GM19023 (cell line): ENCODE measurements around the gene SACS.

Experiments
- ATAC-seq: cut with Tn5 transposase; IDR thresholded peaks from one replicate; pipeline ENCODE4 v1.9.1; 2021; ENCODE audit warnings: mild to moderate bottlenecking, moderate library complexity; ENCODE audit not compliant: unreplicated experiment

SACS gene, protein sequence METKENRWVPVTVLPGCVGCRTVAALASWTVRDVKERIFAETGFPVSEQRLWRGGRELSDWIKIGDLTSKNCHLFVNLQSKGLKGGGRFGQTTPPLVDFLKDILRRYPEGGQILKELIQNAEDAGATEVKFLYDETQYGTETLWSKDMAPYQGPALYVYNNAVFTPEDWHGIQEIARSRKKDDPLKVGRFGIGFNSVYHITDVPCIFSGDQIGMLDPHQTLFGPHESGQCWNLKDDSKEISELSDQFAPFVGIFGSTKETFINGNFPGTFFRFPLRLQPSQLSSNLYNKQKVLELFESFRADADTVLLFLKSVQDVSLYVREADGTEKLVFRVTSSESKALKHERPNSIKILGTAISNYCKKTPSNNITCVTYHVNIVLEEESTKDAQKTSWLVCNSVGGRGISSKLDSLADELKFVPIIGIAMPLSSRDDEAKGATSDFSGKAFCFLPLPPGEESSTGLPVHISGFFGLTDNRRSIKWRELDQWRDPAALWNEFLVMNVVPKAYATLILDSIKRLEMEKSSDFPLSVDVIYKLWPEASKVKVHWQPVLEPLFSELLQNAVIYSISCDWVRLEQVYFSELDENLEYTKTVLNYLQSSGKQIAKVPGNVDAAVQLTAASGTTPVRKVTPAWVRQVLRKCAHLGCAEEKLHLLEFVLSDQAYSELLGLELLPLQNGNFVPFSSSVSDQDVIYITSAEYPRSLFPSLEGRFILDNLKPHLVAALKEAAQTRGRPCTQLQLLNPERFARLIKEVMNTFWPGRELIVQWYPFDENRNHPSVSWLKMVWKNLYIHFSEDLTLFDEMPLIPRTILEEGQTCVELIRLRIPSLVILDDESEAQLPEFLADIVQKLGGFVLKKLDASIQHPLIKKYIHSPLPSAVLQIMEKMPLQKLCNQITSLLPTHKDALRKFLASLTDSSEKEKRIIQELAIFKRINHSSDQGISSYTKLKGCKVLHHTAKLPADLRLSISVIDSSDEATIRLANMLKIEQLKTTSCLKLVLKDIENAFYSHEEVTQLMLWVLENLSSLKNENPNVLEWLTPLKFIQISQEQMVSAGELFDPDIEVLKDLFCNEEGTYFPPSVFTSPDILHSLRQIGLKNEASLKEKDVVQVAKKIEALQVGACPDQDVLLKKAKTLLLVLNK (N-terminal part only)

DNA sequence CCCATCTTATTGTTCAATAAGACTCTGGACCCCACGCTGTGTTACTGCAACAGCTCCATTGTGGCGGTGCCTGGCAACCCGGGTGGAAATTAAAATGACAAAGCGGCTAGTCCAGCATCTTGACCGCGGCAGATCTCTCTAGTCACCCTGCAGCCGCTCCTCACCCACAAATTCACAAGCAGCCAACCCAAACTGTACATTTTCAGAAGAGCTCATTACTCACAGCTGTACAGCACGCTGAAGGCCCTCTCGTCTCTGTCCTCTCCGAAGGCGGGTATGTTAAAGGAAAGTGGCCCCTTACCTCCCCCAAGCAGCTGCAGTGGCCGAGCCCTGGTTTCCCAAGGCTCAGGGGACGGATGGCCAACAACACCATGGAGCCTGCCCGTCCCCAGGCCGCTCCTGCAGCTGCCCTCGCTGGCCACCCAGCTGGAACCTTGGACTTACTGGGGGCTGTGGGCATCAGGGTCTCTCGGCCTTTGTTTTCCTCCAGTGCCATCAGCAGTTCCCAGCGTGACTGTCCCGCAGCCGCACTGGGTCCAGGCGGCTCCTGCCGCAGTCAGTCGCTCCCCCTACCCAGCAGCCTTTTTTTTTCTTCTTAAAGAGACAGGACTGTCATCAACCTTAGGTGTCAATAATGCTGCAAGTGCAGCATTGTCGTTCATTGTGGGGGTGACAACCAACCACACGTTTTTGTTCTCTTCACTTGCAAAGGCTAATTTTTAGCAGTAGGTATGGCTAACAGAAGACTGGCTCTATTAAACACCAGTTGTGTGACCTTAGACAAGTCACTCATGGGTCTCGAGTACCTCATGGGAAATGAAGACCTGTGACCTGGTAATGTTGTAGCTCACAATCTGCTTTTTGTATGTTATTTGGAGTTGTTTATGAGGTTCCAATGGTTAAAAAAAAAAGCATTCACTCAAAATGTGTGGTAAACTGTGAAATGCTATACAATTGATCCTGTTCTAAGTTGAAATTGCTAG is at the start of gene SACS:
TSS of gene SACS (minus strand) at position 532 of the 983 bp plus-strand sequence. CDS start 22,463 bp downstream, outside the sequence.
- ATAC-seq: no peak

DNA sequence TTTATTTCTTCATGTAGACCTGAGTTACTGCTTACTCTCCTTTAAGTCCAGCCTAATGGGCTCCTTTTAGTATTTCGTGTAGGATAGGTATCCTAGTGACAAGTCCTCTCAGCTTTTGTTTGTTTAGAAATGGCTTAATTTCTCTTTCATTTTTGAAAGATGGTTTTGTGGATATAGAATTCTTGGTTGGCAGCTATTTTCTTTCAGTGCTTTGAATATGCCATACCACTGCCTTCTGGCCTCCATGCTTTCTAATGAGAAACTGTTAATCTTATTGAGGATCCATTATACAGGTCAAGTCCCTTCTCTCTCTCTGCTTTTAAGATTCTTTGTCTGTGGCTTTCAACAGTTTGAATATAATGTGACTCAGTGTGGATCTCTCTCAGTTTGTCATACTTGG is 46.8 kb upstream of the SACS start:
- ATAC-seq: no peak

DNA sequence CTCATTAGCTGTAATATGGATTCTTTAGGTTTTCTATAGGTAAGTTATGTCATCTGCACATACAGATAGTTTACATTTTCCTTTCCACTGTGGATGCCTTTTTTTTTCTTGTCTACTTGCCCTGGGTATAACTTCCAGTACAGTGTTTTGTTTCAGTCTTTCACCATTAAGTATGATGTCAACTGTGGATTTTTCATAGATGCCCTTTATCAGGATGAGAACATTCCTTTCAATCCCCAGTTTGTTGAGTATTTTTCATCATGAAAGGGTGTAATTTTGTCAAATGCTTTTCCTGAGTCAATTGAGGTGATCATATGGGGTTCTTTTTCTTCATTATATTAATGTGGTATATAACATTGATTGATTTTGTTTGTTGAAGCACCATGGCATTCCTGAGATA is 43.6 kb upstream of the SACS start:
- ATAC-seq: no peak

DNA sequence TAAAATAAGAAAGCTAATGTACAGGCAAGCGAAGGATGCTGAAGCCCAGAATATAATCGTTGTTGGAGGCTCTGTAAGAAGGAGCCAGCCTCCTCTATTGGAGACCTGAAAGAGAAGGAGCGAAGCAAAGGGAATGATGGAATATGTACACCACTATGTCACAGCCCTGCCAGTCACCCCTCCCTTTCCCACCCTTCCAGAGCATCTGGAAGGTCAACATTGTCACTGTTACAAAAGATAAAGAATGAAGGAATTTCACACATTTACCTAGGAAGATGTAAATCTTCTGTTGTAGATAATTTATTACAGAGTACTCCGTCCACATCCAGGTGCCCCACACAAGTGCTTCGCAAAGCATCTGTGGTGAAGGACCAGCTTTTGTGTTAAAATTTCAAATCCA is 39.7 kb upstream of the SACS start:
- ATAC-seq: no peak

DNA sequence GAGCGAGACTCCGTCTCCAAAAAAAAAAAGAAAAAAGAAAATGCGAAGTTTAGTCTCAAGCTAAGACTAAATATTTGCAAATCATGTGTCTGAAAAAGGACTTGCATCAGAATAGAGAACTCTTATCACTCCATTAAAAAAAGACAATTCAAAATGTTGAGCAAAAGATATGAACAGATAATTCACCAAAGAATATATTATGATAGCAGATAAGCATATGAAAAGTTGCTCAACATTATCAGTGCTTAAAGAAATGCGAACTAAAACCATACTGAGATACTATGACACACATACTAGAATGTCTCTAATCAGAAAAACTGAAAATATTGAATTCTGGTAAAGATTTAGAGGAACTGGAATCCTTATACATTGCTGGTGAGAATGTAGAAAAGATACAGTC is 38.7 kb upstream of the SACS start:
- no peak for ATAC-seq

DNA sequence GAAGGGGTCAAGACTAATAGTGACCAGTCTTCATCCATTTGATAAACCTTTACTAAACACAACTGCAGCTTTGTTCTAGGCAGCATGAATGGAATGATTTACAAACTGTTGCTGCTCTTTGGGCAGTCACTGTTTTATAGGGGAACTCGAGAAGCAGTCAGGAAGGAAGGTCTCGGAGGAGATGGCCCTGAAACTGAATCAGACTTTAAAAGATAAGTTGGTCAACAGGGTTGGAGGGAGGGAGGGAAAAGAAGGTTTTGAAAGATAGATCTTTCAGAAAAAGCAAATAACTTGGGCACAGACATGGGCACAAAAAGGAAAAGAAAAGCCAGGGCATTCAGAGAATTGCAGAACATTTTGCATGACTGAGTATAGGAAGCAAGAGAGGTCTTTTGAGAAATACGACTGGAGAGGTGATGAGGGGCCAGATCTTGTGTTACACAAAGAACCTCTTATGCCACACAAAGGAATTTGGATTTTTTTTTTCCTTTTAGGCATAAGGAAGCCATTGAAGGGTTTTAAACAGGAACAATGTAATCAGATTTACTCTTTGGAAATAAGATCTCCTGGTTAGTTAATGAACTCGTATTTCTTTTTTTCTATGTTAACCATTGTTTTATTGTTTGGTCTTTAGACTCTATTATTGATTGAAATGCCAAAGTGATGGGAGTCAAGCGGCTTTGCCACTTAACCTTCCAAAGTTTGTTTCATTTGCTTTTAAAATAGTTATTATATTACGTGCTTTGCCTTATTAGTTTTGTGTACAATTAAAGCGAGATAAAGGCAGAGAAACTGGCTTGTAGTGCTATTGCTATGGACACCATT is 37.5 kb upstream of the SACS start:
- no peak for ATAC-seq

DNA sequence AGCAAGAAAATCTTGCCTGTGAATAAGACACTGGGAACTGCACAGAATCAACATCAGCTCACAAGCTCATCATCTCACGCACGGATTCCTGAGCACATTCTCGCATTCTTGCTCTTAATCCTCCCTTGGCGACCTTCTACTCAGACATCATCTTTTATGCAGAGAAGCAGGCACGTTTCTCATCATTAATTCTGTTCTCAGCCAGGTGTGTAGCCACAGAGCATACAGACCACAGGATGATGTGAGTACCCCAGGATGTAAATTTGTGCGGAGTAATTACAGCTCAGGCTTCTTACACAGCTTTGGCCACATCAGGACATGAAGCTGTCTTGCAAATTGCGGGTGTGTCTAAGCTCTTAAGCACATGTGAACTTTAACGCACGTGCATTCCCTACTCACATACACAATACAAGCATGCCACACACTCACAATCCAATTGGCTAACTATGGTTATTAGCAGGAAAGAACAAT is 36.5 kb upstream of the SACS start:
- no peak for ATAC-seq

DNA sequence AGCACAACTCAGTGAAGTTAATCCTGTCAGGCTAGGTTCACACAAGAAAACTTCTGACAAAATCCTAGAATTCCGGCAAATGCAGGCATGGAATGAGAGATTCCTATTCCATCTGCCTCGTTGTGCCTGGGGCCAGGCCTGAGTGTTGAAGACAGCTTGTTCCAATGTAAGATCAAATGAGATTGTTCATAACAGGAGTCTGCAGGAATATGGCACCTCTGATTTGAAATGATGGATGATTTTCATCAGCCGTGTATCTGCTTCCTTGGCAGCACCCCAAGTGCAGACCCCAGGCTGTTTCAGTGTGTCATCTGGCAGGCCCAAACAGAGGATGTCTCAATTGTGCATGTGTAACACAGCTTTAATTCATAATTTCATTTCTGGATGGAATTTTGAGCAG is 35.3 kb upstream of the SACS start:
- ATAC-seq: no peak

DNA sequence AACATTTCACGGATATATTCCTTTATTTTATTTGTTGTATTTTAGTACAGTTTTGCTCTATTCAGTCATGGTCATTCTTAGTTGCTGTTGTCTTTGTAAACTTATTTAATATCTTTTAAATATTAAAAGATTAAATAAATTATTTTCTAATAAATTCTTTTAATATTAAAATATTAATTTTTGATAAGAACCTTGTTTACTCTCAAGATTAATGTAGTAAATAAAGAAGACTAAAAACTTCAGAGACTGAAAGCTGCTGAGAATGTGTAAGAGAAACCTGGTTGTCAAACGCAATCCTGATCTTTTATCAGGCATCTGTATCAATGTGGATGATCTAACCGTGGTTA is 34.4 kb upstream of the SACS start:
- ATAC-seq: no peak

DNA sequence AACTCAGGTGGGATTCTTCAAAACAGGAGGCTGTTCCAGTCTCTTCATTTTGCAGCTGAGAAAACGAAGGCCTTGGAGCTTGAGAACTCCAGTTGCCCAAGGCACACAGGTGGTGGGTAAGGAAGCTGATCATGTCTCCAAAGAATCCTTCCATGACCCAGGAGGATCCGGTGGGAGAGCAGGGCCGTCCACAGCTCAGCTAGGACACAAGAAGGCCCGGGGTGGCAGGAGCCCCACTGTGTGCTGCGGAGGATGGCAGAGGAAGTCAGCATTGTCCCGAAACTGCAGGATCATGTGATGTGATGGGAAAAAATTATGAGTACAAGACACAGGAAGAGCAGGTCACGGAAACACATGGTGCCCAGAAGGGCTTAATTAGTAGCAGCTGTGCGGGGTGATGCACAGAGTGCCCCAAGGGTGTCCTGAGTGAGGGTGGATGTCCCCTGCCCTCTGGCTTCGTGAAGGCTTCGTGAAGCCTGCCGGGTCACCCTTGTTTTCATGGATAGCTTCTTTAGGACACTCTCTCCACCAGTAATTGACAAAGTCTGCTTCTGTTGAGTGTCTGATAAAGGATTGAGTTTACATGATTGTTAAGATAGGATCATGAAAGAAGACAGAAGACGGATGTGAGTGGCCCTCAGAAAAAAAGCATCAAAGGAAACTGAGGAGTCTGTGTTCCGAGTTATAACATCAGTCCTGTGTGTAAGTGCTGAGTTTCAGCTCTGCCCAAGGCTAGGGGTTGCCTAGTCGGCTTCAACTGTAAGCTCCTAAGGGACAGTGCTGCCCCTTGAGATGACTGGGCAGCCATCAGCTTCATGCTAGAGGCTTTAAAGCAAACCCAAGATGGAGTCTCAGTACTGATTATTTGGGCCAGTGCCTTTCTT is 33.8 kb upstream of the SACS start:
- no peak for ATAC-seq

DNA sequence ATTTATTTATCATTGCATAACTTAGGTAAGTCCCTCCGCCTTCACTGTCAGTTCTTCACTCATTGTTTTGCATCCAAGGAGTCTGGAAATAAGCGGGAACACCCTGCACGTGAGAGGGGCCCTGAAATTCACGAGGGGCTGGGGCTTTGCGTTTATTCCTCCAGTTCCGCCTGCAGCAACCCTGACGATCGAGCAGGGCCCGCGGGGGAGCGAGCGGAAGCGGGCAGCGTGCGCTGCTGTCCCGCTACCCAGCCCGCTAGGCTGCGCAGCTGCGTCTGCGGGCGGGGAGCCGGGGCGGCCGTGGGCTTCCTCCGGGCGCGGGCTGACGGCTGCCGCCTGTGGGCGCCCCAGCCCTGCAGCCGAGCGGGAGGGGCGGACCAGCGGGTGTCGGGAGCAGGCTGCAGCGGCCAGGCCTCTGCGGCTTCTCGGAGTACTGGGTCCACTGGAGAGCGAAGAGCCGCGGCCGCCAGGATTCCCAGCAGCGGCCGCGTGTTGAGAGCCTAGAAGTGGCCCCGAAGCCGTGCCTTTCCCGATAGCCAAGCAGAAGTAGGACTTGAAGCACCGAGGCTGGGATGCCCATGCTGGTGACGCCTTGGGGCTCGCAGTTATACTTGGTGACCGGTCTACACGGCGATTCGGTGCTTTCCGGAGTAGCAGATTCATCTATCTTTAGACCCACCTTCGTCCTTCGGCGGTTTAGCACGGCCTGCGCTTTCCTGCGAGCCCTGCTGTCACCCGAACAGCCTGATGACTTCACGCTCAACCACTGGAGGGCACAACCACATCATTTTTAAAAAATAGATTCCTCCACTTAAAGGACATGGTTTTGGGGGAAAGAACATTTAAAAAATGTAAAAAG is 32.9 kb upstream of the SACS start:
- ATAC-seq: peak; percentile 92

DNA sequence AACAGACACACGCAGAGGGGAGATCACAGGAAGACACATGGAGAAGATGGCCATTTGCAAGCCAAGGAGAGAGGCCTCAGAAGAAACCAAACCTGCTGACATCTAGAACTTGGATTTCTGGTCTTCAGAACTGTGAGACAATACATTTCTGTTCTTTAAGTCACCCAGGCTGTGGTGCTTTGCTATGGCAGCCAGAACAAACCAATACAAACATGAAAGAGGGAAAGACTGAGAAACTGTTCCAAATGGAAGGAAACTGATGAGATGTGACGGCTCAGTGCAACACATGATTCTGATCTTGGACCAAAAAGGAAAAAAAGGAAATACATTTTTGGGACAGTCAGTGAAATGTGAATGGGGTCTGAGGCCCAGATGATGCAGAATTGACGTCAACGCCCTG is 30.2 kb upstream of the SACS start:
- ATAC-seq: no peak

DNA sequence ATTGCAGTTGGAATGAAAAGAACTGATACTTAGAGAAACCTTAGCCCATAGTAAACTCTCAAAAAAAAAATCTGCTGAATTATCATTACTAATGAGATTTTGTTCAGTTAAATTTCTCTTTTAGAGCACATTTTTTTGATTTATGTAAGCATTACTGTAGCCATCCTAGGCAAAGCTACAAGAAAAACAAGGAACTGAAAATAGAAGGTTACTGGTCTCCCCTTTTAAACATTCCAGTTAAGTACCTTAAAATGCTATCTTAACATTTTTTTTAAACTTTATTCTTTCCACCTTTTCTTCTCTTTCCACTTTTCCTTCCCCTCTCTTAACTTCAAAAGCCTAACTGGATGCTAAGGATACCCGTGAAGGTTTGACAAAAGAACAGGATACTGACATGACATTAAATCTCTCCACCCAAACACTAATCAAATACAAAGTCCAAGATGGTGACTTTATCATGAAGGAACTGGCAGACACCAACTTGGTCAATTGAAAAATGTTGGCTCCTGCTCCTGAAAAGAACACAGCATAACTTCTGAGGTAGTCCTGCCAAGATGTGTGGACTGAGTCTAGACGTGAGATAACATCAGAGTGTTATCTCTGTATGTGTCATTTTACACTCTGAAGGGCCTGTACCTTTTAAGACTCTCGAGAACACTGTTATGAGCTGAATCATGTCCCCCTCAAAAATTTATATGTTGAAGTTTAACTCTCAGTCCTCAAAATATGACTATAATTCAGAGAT is 29.5 kb upstream of the SACS start:
- no peak for ATAC-seq

DNA sequence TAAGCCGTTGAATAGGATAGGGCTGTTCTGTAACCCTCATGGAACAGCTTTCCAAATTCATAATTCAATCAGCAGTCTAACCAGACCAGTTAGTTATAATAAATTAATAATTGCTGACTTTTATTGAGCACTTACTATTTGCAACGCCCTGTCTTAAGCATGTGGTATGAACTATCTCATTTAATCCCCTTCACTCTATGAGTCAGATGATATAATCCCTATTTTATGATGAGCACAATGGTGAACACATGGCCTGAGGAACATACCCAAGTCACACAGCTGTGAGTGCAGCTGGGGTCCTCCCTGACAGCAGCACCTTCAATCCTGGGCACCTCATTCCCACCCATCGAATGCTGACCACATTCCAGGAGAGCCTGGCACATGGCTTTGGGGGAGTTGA is 28.0 kb upstream of the SACS start:
- no peak for ATAC-seq

DNA sequence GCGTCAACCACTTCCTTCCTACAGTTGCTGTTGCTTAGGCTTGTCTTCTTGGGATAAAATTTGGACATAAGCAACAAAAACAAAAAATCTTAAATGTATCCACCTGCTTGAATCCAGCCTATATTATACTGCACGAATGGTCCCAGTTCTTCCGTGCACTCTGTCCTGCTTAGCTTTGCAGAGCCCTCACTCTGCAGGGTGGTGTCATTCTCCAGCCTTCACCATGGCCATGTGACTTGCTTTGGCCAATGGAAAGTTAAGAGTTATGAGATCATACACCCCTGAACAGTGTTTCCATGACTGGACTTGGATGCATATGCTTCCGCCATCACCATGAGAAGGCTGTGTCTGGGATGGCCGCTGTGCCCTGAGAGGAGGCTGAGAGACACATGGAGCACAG is 27.4 kb upstream of the SACS start:
- ATAC-seq: no peak

DNA sequence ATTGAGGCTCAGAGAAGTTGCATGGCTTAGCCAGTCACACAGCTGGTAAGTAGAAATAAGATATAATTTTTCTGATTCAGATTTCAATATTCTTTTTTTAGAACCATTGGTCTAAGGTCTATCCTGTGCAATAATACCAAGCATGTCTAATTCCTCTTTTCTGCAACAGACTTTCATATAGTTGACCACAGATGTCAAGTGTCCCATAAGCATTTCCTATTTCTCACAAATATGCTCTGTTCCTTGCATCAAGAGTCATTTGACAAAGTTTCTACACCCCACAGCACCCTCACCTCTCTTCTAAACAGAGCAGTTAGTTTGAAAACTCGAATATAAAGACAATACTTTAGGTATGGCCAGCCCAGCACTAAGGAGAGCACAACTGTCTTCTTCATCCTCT is 26.8 kb upstream of the SACS start:
- ATAC-seq: peak; percentile 76

DNA sequence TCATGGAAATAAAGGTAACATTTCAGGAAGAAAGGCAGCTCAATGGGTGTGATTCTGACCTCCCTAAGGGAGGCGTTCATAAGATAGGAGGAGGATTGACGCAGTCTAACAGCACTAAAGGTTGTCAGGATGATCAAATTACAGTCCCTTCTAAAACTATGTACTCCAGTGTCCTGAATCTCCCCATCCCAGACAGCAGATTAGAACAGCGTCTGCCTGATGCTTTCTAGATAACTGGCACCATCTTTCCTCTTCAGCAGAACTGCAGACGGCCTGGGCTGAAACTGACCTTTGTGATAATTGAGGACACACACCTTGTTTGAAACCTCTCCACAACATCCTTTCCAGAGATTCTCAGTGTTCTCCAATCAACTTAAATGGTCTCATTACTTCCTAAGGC is 25.5 kb upstream of the SACS start:
- ATAC-seq: no peak
